Activated CD4-positive, alpha-beta memory T cell treated with anti-CD3 and anti-CD28 coated beads, Interleukin-2, amount 10 ng/mL, durations not matched to agents 7 days and 5 days (primary cell): ENCODE results near the gene EYS. TPM values are rescaled to one million over a fixed set of nuclear protein-coding genes. Genes with fewer than 3 reads are reported as not detected.

ENCODE experiments used
- CTCF ChIA-PET: fragments of 350-600 bp; sonication (Branson Sonifier 250); formaldehyde crosslinking; loops from one replicate; lab custom pipeline; 2021; ENCODE audit warnings: antibody characterized with exemption, inconsistent platforms; lab: Charles Lee
- POLR2A ChIA-PET: fragments of 350-600 bp; sonication (Branson Sonifier 250); formaldehyde crosslinking; loops from one replicate; lab custom pipeline; 2021; ENCODE audit warnings: antibody characterized with exemption; lab: Charles Lee
- DNase-seq: peaks from one replicate; pipeline ENCODE4 v3.0.0-alpha.2; 2020
- H3K27ac Mint-ChIP-seq: one replicate; pipeline ENCODE4 v1.8.0; 2021; ENCODE audit warnings: mild to moderate bottlenecking, mixed read lengths
- H3K27me3 Mint-ChIP-seq: one replicate; pipeline ENCODE4 v1.8.0; 2021; ENCODE audit warnings: mixed read lengths
- H3K36me3 Mint-ChIP-seq: one replicate; pipeline ENCODE4 v1.8.0; 2021; ENCODE audit warnings: low read depth, mixed read lengths
- H3K4me1 Mint-ChIP-seq: one replicate; pipeline ENCODE4 v1.8.0; 2021; ENCODE audit warnings: mixed read lengths
- H3K4me3 Mint-ChIP-seq: one replicate; pipeline ENCODE4 v1.8.0; 2021; ENCODE audit warnings: mild to moderate bottlenecking, mixed read lengths
- H3K9me3 Mint-ChIP-seq: one replicate; pipeline ENCODE4 v1.8.0; 2021; ENCODE audit warnings: mixed read lengths
- total RNA-seq, 2 experiments: library from RNA; stranded (reverse); gene quantifications; one replicate each; pipeline ENCODE4 v1.2.3, GENCODE V29; 2021

The EYS gene
- total RNA-seq, 2 experiments from 2014 or later = not detected

GRCh38 chr6:64860203-64860602 lies 846.8 kb downstream of the EYS start:
- H3K27me3 Mint-ChIP-seq = no peaks in the 10 kb centered on the region

GRCh38 chr6:64850121-64850520 lies 856.9 kb downstream of the EYS start:
- Mint-ChIP-seq H3K9me3 (peaks cover 15% of the 10 kb centered on the region), H3K36me3 (no peaks in the 10 kb centered on the region), H3K27ac (no peak overlapping the region), H3K4me1 (no peaks in the 10 kb centered on the region), H3K27me3 (no peaks in the 10 kb centered on the region), H3K4me3 (no peak overlapping the region)
- no peak for DNase-seq
- POLR2A ChIA-PET = no interaction called here
- CTCF ChIA-PET = no interaction called here

More at GRCh38 chr6:64860203-64860602, 846.8 kb downstream of the EYS start:
- Mint-ChIP-seq H3K27ac (no peak overlapping the region), H3K9me3 (peaks cover 6% of the 10 kb centered on the region), H3K36me3 (no peaks in the 10 kb centered on the region), H3K4me1 (no peaks in the 10 kb centered on the region), H3K4me3 (no peak overlapping the region)
- DNase-seq = no peak
- ChIA-PET CTCF (no interaction called here), POLR2A (no interaction called here)

GRCh38 chr6:64848467-64848866 lies 858.6 kb downstream of the EYS start:
- H3K4me1 Mint-ChIP-seq = no peaks in the 10 kb centered on the region
- H3K27ac Mint-ChIP-seq = no peak overlapping the region
- H3K27me3 Mint-ChIP-seq = no peaks in the 10 kb centered on the region
- ChIA-PET CTCF (no interaction called here), POLR2A (no interaction called here)
- DNase-seq = no peak
- peaks cover 11% of the 10 kb centered on the region for H3K9me3 Mint-ChIP-seq
- no peak overlapping the region for H3K4me3 Mint-ChIP-seq
- H3K36me3 Mint-ChIP-seq = no peaks in the 10 kb centered on the region

GRCh38 chr6:64847396-64847795 lies 859.6 kb downstream of the EYS start:
- CTCF ChIA-PET = no interaction called here

GRCh38 chr6:64838726-64839125 lies 868.3 kb downstream of the EYS start:
- H3K4me3 Mint-ChIP-seq = no peak overlapping the region
- H3K4me1 Mint-ChIP-seq = no peaks in the 10 kb centered on the region
- no peaks in the 10 kb centered on the region for H3K36me3 Mint-ChIP-seq
- DNase-seq = no peak
- CTCF ChIA-PET = no interaction called here
- no peaks in the 10 kb centered on the region for H3K27me3 Mint-ChIP-seq
- POLR2A ChIA-PET = no interaction called here
- H3K9me3 Mint-ChIP-seq = peaks cover 1% of the 10 kb centered on the region
- no peak overlapping the region for H3K27ac Mint-ChIP-seq

More at GRCh38 chr6:64847396-64847795, 859.6 kb downstream of the EYS start:
- POLR2A ChIA-PET = no interaction called here
- H3K4me3 Mint-ChIP-seq = no peak overlapping the region
- no peak overlapping the region for H3K27ac Mint-ChIP-seq
- no peaks in the 10 kb centered on the region for H3K27me3 Mint-ChIP-seq
- no peaks in the 10 kb centered on the region for H3K36me3 Mint-ChIP-seq
- H3K9me3 Mint-ChIP-seq = peaks cover 6% of the 10 kb centered on the region
- no peak for DNase-seq
- no peaks in the 10 kb centered on the region for H3K4me1 Mint-ChIP-seq

GRCh38 chr6:64831680-64832079 lies 875.3 kb downstream of the EYS start:
- CTCF ChIA-PET = no interaction called here
- DNase-seq = no peak
- Mint-ChIP-seq H3K27me3 (no peaks in the 10 kb centered on the region), H3K9me3 (no peaks in the 10 kb centered on the region), H3K36me3 (no peaks in the 10 kb centered on the region), H3K27ac (no peak overlapping the region), H3K4me1 (no peaks in the 10 kb centered on the region), H3K4me3 (no peak overlapping the region)
- POLR2A ChIA-PET = no interaction called here

- DNase-seq = no peak
- Mint-ChIP-seq H3K9me3 (peaks cover 9% of the 10 kb centered on the region), H3K36me3 (no peaks in the 10 kb centered on the region), H3K27ac (no peak overlapping the region), H3K4me1 (no peaks in the 10 kb centered on the region), H3K4me3 (no peak overlapping the region), H3K27me3 (no peaks in the 10 kb centered on the region)
- POLR2A ChIA-PET = no interaction called here
- CTCF ChIA-PET = no interaction called here
Measured at GRCh38 chr6:64817525-64817924, 889.5 kb downstream of the EYS start.

- DNase-seq = no peak
- H3K4me1 Mint-ChIP-seq = no peaks in the 10 kb centered on the region
- no peaks in the 10 kb centered on the region for H3K27me3 Mint-ChIP-seq
- ChIA-PET POLR2A (no interaction called here), CTCF (no interaction called here)
- H3K36me3 Mint-ChIP-seq = no peaks in the 10 kb centered on the region
- H3K4me3 Mint-ChIP-seq = no peak overlapping the region
- H3K27ac Mint-ChIP-seq = no peak overlapping the region
- H3K9me3 Mint-ChIP-seq = peaks cover 5% of the 10 kb centered on the region
Measured at GRCh38 chr6:64815718-64816117, 891.3 kb downstream of the EYS start.

GRCh38 chr6:64812138-64812537 lies 894.9 kb downstream of the EYS start:
- ChIA-PET CTCF (no interaction called here), POLR2A (no interaction called here)
- Mint-ChIP-seq H3K36me3 (no peaks in the 10 kb centered on the region), H3K4me1 (no peaks in the 10 kb centered on the region), H3K9me3 (no peaks in the 10 kb centered on the region), H3K4me3 (no peak overlapping the region), H3K27ac (no peak overlapping the region), H3K27me3 (no peaks in the 10 kb centered on the region)
- DNase-seq = no peak

GRCh38 chr6:64811119-64811518 lies 895.9 kb downstream of the EYS start:
- Mint-ChIP-seq H3K4me1 (no peaks in the 10 kb centered on the region), H3K27me3 (no peaks in the 10 kb centered on the region), H3K4me3 (no peak overlapping the region), H3K27ac (no peak overlapping the region), H3K9me3 (no peaks in the 10 kb centered on the region), H3K36me3 (no peaks in the 10 kb centered on the region)
- CTCF ChIA-PET = no interaction called here
- no peak for DNase-seq
- POLR2A ChIA-PET = no interaction called here

GRCh38 chr6:64807785-64808184 lies 899.2 kb downstream of the EYS start:
- Mint-ChIP-seq H3K36me3 (no peaks in the 10 kb centered on the region), H3K4me3 (no peak overlapping the region)

GRCh38 chr6:64803470-64804166 lies 903.4 kb downstream of the EYS start:
- ChIA-PET POLR2A (no interaction called here), CTCF (no interaction called here)
- H3K4me3 Mint-ChIP-seq = no peak overlapping the region
- no peaks in the 10 kb centered on the region for H3K27me3 Mint-ChIP-seq
- peaks cover 1% of the 10 kb centered on the region for H3K9me3 Mint-ChIP-seq
- DNase-seq = no peak
- H3K36me3 Mint-ChIP-seq = no peaks in the 10 kb centered on the region
- H3K27ac Mint-ChIP-seq = no peak overlapping the region
- no peaks in the 10 kb centered on the region for H3K4me1 Mint-ChIP-seq

More at GRCh38 chr6:64807785-64808184, 899.2 kb downstream of the EYS start:
- peaks cover 1% of the 10 kb centered on the region for H3K9me3 Mint-ChIP-seq
- no peak overlapping the region for H3K27ac Mint-ChIP-seq
- ChIA-PET CTCF (no interaction called here), POLR2A (no interaction called here)
- DNase-seq = no peak
- no peaks in the 10 kb centered on the region for H3K27me3 Mint-ChIP-seq
- H3K4me1 Mint-ChIP-seq = no peaks in the 10 kb centered on the region

- no peak overlapping the region for H3K27ac Mint-ChIP-seq
- ChIA-PET POLR2A (no interaction called here), CTCF (interaction anchor here (0.7 kb wide), 1 partner anchor 494 kb away, joined by 3 read pairs; no protein-coding TSS in a partner anchor)
- H3K36me3 Mint-ChIP-seq = no peaks in the 10 kb centered on the region
- H3K4me1 Mint-ChIP-seq = no peaks in the 10 kb centered on the region
- no peaks in the 10 kb centered on the region for H3K27me3 Mint-ChIP-seq
- DNase-seq = no peak
- peaks cover 3% of the 10 kb centered on the region for H3K9me3 Mint-ChIP-seq
- H3K4me3 Mint-ChIP-seq = no peak overlapping the region
Measured at GRCh38 chr6:64792534-64792933, 914.5 kb downstream of the EYS start.

- H3K4me1 Mint-ChIP-seq = no peaks in the 10 kb centered on the region
- no peaks in the 10 kb centered on the region for H3K9me3 Mint-ChIP-seq
- H3K27ac Mint-ChIP-seq = no peak overlapping the region
- no peaks in the 10 kb centered on the region for H3K27me3 Mint-ChIP-seq
- POLR2A ChIA-PET = no interaction called here
- no peak overlapping the region for H3K4me3 Mint-ChIP-seq
- no peaks in the 10 kb centered on the region for H3K36me3 Mint-ChIP-seq
- no peak for DNase-seq
- CTCF ChIA-PET = no interaction called here
Measured at GRCh38 chr6:64789476-64789875, 917.5 kb downstream of the EYS start.
